ENCODE results near the gene TIRAP. TPM values are rescaled to one million over a fixed set of nuclear protein-coding genes. Genes with fewer than 3 reads are reported as not detected.
A peak's percentile ranks its signal among the peaks of the same experiment; 100 is the strongest.

TIRAP gene
- total and polyA plus RNA-seq, 2 of the 8 experiments (the other 6 are each of a cell fraction or from before 2014, with no cell fraction given), result 5.3 TPM

DNA sequence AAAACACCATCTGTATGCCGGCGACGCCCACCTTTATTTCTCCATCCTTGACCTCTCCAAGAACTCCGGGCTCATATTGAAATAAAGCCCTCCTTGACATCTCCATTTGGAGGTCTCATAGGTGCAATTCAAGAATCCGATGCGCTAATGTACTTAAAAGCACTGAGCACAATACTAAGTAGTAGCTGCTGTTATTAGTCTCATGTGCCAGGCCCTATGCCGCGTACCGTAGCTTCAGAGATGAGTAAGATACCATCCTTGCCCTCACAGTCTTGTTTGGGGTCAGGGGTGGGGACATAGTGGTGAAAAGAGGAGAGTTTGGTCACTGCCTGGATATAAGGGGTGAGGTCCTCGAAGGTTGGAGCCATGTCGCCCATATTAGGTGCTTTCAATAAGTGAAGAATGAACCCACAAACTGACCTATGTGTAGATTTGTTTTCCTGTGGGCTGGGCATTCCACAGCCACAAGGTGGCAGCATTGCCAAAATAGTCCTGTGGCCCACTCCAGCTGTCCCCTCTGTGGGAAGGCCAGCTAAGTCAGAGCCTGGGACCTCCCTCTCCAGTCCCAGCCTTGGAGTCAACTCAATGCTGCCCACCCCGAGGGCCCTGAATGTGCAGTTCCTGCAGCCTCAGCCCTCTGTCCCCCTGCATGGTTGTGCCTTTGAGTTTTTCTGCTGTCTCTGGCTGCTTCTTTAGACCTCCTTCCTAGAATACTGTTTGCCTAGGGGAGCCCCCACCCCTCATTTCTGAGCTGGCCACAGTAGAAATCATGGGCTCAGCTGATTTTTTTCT lies 27.5 kb downstream of the TIRAP start:
- H2AK5ac ChIP-seq (ENCODE audit: low read depth, low read length), result no peak overlapping the region
- WGBS, 2 experiments (ENCODE audit: extremely low coverage in 1 of 2, insufficient coverage in 1 of 2, insufficient read length in 1 of 2, insufficient replicate concordance in 2 of 2, low coverage in 1 of 2, low lambda C conversion rate in 2 of 2, missing lambda C conversion rate in 1 of 2), result 80% methylated on average over 12 of the region's 12 CpGs; no CpG with 5 or more reads in 1 of the 2 experiments
- no peak overlapping the region for H4K5ac ChIP-seq (ENCODE audit: insufficient read length, low read depth, low read length)
- no peak overlapping the region for H3K14ac ChIP-seq (ENCODE audit: insufficient read length)
- H3K23me2 ChIP-seq (ENCODE audit: low read depth, low read length), result no peaks in the 10 kb centered on the region
- H3K27me3 ChIP-seq (replicated peaks in 1 of 4; ENCODE audit: control insufficient read depth in 3 of 4, extremely low read depth in 1 of 4, insufficient read depth in 3 of 4, low read length in 3 of 4), result no peaks in the 10 kb centered on the region
- no peak overlapping the region for H3K4me2 ChIP-seq (ENCODE audit: insufficient read depth in 1 of 2, low read depth in 2 of 2, low read length in 2 of 2)
- H2BK120ac ChIP-seq (replicated peaks; ENCODE audit: low read depth, low read length), result no peak overlapping the region
- no peak overlapping the region for H2BK15ac ChIP-seq (ENCODE audit: low read length)
- no peak overlapping the region for H3K9ac ChIP-seq (replicated peaks in 1 of 4; ENCODE audit: extremely low read depth in 1 of 4, low read depth in 3 of 4, low read length in 3 of 4)
- H2BK5ac ChIP-seq (ENCODE audit: low read depth, low read length), result no peak overlapping the region
- H4K91ac ChIP-seq (replicated peaks; ENCODE audit: insufficient read length, low read length), result no peak overlapping the region
- FAIRE-seq (no peak), DNase-seq (ENCODE audit: low read depth in 1 of 2, low spot score in 2 of 2) (peak; percentile 47 to 82)
- H3K18ac ChIP-seq (ENCODE audit: extremely low read depth, low read length), result no peak overlapping the region
- no peak overlapping the region for H2BK12ac ChIP-seq (ENCODE audit: low read depth, low read length)
- no peaks in the 10 kb centered on the region for H3K4me1 ChIP-seq (replicated peaks in 1 of 4; ENCODE audit: control insufficient read depth in 3 of 4, insufficient read depth in 4 of 4, low read length in 3 of 4)
- H3K27ac ChIP-seq (ENCODE audit: low read depth, low read length), result no peak overlapping the region
- H3K79me1 ChIP-seq (ENCODE audit: low read depth, low read length), result peaks cover 2% of the 10 kb centered on the region; the same call in 1 of the 2 replicates
- peaks cover 0 to 4% (median 2%) of the 10 kb centered on the region in 4 experiments; a peak in 2 of 8 replicates for H3K36me3 ChIP-seq (ENCODE audit: control insufficient read depth in 2 of 4, insufficient read depth in 4 of 4, low read length in 3 of 4)
- ChIA-PET CTCF (ENCODE audit: partially characterized antibody) (interaction anchor here (0.6 to 4.8 kb wide), 52 partner anchors 9 to 328 kb away, joined by 3 to 31 read pairs (median 4); partner anchors contain the start of gene ST3GAL4), POLR2A (ENCODE audit: partially characterized antibody) (interaction anchor here (0.8 to 1.4 kb wide), 5 partner anchors 16 to 105 kb away, joined by 3 to 5 read pairs (median 3); no protein-coding TSS in a partner anchor)
- no peak overlapping the region for H2AFZ ChIP-seq (ENCODE audit: low read length)
- H4K20me1 ChIP-seq (replicated peaks in 1 of 2; ENCODE audit: control insufficient read depth in 1 of 2, insufficient read depth in 2 of 2, low read length in 2 of 2), result peaks cover 0 to 1% of the 10 kb centered on the region in 2 experiments
- H3K79me2 ChIP-seq (ENCODE audit: control insufficient read depth in 1 of 2, insufficient read depth in 2 of 2, low read length in 2 of 2), result no peaks in the 10 kb centered on the region
- H3K23ac ChIP-seq (ENCODE audit: insufficient read length), result no peak overlapping the region
- no peak overlapping the region for H2BK20ac ChIP-seq (ENCODE audit: low read length)
- H3K56ac ChIP-seq (replicated peaks; ENCODE audit: insufficient read length, low read depth, low read length), result no peak overlapping the region
- H3K9me3 ChIP-seq (ENCODE audit: insufficient read depth in 2 of 2, low read depth in 1 of 2, low read length in 1 of 2), result no peaks in the 10 kb centered on the region
- H4K8ac ChIP-seq (ENCODE audit: extremely low read depth, insufficient read depth, low read length), result no peak overlapping the region
- H3K4me3 ChIP-seq (ENCODE audit: extremely low read depth in 1 of 4, insufficient read depth in 2 of 4, low read depth in 3 of 4, low read length in 4 of 4), result no peak overlapping the region
- H3K4ac ChIP-seq (replicated peaks; ENCODE audit: insufficient read length, low read depth, low read length), result no peak overlapping the region
- TF ChIP-seq HDAC2 (IDR thresholded peaks at IDR 0.05; ENCODE audit: borderline replicate concordance in 1 of 2, low read depth in 2 of 2, low read length in 2 of 2), result peak in 1 of 2 experiments; percentile 45; a peak in 1 of 4 replicates
- TF ChIP-seq, protein P1, sequence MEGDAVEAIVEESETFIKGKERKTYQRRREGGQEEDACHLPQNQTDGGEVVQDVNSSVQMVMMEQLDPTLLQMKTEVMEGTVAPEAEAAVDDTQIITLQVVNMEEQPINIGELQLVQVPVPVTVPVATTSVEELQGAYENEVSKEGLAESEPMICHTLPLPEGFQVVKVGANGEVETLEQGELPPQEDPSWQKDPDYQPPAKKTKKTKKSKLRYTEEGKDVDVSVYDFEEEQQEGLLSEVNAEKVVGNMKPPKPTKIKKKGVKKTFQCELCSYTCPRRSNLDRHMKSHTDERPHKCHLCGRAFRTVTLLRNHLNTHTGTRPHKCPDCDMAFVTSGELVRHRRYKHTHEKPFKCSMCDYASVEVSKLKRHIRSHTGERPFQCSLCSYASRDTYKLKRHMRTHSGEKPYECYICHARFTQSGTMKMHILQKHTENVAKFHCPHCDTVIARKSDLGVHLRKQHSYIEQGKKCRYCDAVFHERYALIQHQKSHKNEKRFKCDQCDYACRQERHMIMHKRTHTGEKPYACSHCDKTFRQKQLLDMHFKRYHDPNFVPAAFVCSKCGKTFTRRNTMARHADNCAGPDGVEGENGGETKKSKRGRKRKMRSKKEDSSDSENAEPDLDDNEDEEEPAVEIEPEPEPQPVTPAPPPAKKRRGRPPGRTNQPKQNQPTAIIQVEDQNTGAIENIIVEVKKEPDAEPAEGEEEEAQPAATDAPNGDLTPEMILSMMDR (IDR thresholded peaks at IDR 0.05; ENCODE audit: control extremely low read depth in 1 of 3, insufficient read depth in 1 of 3, low read depth in 1 of 3, low read length in 3 of 3), result peak; percentile 78 to 88 (median 85)
- TF ChIP-seq NANOG (IDR thresholded peaks at IDR 0.05; ENCODE audit: insufficient read depth, low read depth, low read length, poor library complexity, severe bottlenecking), result peak; percentile 24
- no peak for TF ChIP-seq RFX5 (IDR thresholded peaks at IDR 0.05; ENCODE audit: borderline replicate concordance, low read depth, low read length)
- TF ChIP-seq JUND (IDR thresholded peaks at IDR 0.05; ENCODE audit: low read length), result 0 out of 2 replicates have a peak, but pooled peaks have one; percentile 11
- no peak for TF ChIP-seq TAF7 (optimal IDR thresholded peaks at IDR 0.05; ENCODE audit: borderline replicate concordance, low read depth, low read length)
- TF ChIP-seq BACH1 (IDR thresholded peaks at IDR 0.05; ENCODE audit: low read length), result peak; percentile 74
- 0 out of 2 replicates have a peak, but pooled peaks have one; percentile 8 for TF ChIP-seq TEAD4 (IDR thresholded peaks at IDR 0.05; ENCODE audit: low read depth, low read length)

All from H1 (cell line).